PFSK-1 (cell line): Measurements from ENCODE around the gene KIF26B.

Source experiments
- FOXP2 ChIP-seq: optimal IDR thresholded peaks from 2 replicates; pipeline ENCODE3; 2011; ENCODE audit warnings: borderline replicate concordance, control low read depth, inconsistent platforms; ENCODE audit not compliant: insufficient read depth; ENCODE audit errors: extremely low read length, extremely low read depth
- POLR2AphosphoS5 ChIP-seq: IDR thresholded peaks from 2 replicates; pipeline ENCODE4 v1.6.1; 2012; ENCODE audit warnings: low read depth, mild to moderate bottlenecking, control low read depth, low read length, moderate library complexity
- REST ChIP-seq, 2 experiments: IDR thresholded peaks; 2 replicates each; pipeline versions ENCODE4 v1.6.1 to v1.8.0; 2011 to 2012; ENCODE audit warnings: low read depth in 2 of 2, low read length in 2 of 2, control low read depth in 1 of 2, inconsistent platforms in 1 of 2, mild to moderate bottlenecking in 1 of 2, moderate library complexity in 1 of 2; ENCODE audit not compliant: insufficient read depth in 1 of 2
- SIN3A ChIP-seq: IDR thresholded peaks from 2 replicates; pipeline ENCODE4 v1.6.1; 2012; ENCODE audit warnings: mild to moderate bottlenecking, low read length, moderate library complexity, borderline replicate concordance; ENCODE audit not compliant: insufficient read depth
- TAF1 ChIP-seq: IDR thresholded peaks from 2 replicates; pipeline ENCODE4 v1.6.1; 2012; ENCODE audit warnings: low read length, control low read depth, borderline replicate concordance; ENCODE audit not compliant: insufficient read depth

- TF ChIP-seq POLR2AphosphoS5 (no peak), SIN3A (no peak), TAF1 (no peak), REST (IDR thresholded peaks at IDR 0.05; ENCODE audit: insufficient read depth in 1 of 2, low read depth in 2 of 2, low read length in 2 of 2) (no peak), FOXP2 (no peak)
These were observed 36.7 kb upstream of the KIF26B start for GRCh38 chr1:245118066-245118465.
